Measurements from ENCODE around the gene FHOD3. TPM values are rescaled to one million over a fixed set of nuclear protein-coding genes. Genes with fewer than 3 reads are reported as not detected.

FHOD3 gene
- total RNA-seq, 1 donor, result not detected

DNA sequence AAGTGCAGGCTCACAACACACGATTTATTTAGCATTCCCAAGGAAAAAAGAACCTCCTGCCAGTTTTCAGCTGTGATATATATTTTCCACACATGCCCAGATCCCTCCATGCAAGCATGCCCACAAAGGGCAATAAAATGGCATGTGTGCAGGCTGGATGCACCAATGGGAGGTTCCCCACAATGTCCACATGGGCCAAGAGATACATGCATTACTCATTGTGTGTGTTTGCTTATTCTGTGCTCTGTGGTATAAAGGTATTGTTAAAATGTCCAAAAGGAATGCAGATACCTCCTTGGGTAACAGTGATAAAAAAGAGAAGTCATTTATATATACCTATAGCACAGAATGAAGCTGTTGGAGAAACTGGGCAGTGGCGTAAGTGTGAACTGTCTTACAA lies 207.4 kb downstream of the FHOD3 start:
- no peak for DNase-seq (ENCODE audit: low read depth in 2 of 3, low spot score in 2 of 3)

DNA sequence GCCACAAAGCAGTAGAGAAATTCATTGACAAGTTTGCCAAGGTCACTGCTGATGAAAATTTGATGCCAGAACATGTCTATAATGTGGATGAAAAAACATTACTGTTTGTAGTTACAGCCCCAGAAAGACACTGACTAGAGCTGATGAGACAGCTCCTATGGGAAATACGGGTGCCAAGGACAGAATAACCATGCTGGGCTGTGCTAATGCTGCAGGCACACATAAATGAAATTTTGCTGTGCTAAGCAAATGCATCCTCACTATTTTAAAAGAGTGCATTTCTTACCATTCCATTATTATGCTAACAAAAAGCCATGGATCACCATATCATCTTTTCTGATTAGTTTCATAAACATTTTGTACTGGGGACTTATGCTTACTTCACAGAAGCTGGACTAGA lies 208.2 kb downstream of the FHOD3 start:
- DNase-seq (ENCODE audit: low read depth in 2 of 3, low spot score in 2 of 3), result no peak

DNA sequence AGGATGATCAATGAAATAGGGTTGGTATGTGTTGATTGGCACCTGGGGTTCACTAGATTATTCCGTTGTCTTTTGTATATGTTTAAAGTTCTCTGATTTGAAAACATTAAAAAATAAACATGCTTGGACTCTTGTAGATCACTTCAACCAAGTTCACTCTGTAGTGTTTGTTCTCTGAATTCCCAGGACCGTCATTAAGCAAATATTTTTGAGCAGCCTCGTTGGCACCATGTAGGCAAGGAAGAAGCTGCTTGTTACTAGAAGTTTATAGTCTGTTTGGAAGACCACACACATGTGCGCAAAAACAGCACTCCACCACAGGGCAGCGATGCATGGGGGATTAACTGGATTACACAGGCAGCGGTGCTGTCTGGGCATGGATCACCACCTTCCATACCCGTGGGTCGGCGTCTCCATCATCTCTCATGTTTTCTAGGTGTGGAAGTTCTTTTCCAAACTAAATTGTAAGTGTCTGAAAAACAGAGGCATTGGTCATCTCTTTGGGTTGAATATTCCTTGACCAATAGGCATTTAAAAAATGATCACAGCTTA lies 212.2 kb downstream of the FHOD3 start:
- no peak for DNase-seq (ENCODE audit: low read depth in 2 of 3, low spot score in 2 of 3)

DNA sequence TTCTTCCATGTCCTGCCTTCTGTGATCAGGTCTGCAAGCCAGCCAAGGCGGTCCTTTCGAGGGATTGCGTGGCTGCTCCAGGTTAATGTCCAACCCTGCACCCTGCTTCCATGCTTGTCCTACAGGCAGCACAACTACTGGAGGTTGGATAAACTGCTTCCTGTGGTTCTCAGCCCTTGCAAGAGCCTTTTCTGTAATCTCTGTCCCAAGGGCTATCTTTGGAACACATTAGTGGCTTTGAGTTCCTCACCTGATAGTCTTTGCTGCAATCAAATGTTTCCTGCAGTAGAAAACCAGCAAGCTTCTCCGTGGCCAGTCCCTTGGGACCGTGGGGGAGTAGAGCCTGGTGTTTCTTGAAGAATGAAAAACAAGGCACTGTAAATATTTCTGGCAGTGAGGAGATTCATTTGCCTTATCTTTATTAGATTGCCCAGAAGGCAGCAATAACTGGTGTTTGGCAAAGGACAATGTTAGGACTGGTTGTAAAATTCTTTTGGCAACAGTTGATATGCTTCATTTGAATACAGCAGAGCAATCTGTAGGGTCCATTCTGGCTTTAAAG lies 214.4 kb downstream of the FHOD3 start:
- no peak for DNase-seq (ENCODE audit: low read depth in 2 of 3, low spot score in 2 of 3)

DNA sequence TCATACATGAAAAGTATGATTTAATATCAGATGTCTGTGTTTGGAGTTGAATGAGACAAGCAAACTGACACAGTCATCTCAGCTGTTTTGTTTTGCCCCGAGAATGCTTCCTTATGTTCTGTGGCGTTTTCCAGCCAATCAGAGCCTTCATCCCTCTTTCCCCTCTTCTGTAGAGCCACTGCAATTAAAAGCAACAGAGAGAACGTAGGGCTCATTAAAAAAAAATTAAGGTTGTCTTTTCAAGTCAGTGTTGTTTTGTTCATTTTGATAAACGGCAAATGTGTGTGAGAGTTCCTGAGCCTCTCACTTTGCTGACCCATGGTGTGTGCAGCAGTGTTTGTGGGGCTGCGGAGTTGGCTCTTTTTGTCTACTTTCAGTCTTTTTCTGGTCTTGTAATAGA lies 216.0 kb downstream of the FHOD3 start:
- DNase-seq (ENCODE audit: low read depth in 2 of 3, low spot score in 2 of 3), result no peak

DNA sequence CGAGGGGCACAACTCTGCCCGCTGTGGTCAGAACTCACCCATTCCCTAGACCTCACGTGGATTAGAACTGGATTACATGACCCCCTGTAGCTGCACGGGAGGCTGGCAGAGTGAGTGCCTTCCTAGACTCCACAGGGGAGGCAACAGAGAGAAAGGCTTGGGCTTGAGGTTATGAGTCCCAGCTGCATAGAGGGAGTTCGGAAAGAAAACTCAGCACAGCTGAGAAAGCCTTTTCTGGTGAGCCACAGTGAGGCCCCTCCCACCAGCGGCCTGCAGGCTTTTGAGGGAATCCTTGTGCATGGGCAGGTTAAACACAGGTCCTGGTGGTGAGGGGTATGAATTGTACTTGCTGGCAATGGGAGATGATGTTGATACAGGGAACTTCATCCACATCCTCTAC lies 217.3 kb downstream of the FHOD3 start:
- no peak for DNase-seq (ENCODE audit: low read depth in 2 of 3, low spot score in 2 of 3)

DNA sequence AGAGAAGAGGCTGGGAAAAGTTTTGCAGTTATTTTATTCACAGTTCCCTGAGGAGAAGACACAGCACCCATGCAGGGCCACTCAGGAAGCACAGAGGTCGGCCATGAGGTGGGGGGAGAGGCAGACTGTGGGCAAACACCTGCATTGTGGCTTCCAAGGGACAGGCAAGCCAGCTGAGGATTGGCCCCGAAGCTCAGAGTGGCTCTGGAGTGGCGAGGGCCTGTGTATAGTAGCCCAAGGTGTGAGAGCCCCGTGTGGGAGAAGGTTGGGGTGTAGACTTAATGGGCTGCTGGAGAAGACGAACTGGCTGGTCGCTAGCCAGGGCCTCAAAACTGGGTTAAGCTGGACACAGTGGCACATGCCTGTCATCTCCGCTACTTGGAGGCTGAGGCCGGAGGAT lies 218.7 kb downstream of the FHOD3 start:
- DNase-seq (ENCODE audit: low read depth in 2 of 3, low spot score in 2 of 3), result no peak

DNA sequence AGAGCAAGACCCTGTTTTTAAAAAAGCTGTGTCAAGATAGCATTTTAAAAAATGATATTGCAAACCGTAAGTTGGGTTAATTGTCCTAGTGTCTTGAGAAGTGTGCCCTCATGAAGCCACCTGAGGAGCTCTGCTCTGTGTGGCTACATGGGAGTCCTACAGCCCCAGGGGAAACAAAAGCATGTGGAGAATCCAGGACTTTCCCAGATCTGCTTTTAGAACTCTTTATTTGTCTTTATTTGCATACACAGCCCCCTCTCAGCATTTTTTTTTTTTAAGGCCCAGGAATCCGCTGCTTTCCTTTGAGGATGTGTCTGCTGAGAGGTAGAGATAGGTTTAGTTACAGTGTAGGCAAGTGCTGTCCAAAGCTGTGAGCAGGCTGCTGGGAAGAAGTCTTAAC lies 219.2 kb downstream of the FHOD3 start:
- no peak for DNase-seq (ENCODE audit: low read depth in 2 of 3, low spot score in 2 of 3)

DNA sequence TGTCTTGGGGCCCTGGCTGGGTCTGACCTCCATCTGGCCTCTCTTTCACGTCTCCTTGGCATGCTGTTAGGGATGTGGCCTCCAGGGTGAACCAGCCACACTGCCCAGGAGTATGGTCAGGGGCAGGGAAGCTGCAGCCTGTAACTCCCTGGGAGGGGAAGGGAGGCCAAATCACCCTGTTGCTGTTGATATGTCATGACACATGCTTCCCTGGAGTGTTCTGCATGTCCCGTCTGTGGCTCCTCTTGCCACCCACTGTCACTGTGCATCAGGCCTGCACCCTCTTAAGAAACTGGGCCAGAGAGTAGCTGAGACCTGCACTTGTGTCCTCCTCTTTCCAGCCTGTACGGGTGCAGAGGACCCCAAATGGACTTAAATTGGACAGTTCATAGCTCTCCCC lies 221.3 kb downstream of the FHOD3 start:
- no peak for DNase-seq (ENCODE audit: low read depth in 2 of 3, low spot score in 2 of 3)

DNA sequence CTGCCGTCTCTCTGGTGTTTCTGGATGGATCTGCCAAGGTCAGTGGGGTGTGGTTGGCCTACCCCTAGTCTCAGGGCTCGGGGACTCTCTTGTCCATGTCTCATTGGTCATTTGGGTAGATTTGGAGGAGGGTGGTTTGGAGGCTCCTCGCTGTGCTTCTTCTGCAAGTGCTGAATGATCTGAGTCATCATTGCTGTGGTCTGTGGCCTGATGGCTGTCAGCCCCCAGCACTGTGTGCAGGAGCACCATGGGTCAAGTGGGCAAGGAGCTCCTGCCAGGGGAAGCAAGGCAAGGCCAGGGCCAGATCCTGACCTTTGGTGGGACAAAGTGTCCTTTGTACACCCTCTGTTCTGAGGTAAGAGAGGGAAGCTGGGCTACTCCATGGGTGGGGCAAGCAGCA lies 221.8 kb downstream of the FHOD3 start:
- DNase-seq (ENCODE audit: low read depth in 2 of 3, low spot score in 2 of 3), result no peak

DNA sequence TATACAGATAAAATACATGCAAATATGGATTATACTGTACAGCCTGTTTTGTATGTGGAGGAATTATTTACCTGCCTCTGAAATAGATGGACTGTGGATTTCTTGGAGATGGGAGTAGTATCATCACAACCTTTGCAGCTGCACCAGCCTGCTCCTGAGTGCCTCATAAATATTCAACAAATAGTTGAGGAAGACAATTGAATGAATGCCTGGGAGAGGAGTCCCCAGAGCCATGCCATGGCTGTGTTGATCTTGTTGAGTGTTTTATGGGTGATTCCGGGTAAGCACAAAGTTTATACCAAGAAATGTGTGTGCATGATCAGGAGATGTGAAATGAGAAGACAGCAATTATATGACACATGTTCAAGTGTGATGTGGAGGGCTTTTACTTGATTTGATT lies 225.0 kb downstream of the FHOD3 start:
- no peak for DNase-seq (ENCODE audit: low read depth in 2 of 3, low spot score in 2 of 3)

DNA sequence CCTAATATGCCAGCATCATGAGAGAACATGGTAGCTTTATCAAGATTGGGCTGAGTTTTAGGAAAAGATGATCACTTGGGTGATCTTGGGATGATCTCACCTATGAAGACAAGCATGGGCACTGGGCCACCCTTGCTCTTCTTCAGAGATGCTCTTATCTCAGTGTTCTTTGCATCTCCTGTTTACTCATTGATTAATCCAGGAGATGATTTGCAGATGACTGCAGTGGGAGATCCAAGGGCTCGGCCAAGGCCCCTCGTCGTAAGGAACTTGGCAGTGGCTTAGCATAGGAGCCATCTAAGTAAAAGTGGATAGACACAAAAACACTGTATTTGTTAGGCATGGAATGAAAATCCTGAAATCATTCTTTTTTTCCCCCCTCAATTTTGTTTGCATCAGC lies 228.4 kb downstream of the FHOD3 start:
- no peak for DNase-seq (ENCODE audit: low read depth in 2 of 3, low spot score in 2 of 3)

DNA sequence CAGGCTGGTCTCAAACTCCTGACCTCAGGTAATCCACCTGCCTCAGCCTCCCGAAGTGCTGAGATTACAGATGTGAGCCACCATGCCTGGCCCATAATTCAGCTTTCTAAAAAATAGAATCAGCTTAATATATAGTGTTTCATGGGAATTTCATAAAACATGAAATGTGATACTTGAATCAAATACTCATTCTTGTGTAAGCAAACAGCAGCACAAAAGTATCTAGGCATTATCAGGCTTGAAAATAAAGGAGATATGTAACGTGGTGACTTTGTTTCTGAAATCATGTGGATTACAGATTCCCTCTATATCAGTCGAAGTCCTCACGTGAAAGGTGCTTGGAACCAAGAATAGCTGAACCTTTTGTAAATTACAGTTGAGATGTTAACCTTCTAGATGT lies 229.1 kb downstream of the FHOD3 start:
- no peak for DNase-seq (ENCODE audit: low read depth in 2 of 3, low spot score in 2 of 3)

DNA sequence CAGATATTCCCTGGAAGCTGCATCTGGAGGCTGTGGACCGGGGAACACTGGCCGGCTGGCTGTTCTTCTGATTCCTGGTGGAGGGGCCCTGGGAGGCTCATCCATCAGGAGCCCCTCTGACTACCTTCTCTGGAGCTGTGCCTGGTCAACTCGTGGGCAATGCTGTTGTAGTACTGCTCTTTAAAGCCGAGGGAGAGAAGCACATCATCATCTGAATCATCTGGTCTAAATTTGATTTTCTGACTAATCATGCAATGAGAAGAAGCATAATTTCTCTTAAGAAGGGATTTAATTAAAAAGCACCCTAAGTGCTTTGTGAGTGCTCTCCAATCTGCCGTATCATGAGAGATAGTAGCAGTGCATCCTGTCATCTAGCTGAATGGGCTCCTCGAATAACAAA lies 229.5 kb downstream of the FHOD3 start:
- DNase-seq (ENCODE audit: low read depth in 2 of 3, low spot score in 2 of 3), result no peak

DNA sequence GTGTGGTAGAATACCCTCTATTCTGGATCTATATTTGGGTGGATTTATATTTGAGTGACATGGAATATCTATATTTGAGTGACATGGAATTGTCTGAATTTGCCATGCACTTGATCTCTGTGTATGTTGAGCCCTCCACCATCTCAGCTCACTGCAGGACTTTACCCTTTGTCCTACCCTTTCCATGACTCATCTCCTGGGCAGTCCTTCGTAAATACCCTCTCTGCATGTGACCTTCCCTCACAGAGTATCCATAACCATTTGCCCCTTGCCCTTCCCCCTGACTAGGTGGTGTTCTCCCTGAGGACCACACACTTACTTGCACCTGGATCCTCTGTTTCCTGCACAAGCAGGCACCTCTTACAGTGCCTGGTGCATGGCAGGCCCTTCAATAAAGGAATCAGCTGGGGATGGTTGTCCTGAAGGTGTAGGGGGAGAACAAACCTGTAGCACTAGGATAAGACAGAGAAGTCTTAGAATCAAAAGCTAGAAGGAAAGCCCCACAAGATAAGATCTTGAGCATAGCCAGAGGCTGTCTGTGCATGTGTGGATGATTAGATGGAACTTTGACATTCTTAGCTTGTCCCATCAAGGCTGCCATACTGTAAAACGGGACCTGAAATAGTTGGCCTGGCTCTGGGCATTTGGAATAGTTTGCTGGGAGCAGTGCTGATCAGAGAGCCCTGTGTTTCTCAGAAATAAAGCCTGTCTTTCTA lies 230.4 kb downstream of the FHOD3 start:
- DNase-seq (ENCODE audit: low read depth in 2 of 3, low spot score in 2 of 3), result no peak

DNA sequence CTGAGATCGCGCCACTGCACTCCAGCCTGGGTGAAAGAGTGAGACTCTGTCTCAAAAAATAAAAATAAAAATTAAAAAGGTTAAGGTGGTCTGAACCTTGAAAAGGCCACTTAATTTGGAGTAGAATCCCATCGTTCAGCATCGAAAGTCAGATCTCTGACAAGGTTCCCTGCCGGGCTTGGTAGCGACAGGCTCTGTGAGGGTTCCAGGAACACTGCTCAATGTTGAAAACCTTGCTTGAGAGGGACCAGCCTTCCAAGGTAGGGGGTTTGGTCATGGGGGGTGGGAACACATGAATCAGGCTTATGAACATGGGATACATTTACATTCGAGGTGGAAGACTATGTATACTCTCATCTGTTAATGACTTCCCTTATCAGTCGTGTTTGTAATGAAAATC lies 232.2 kb downstream of the FHOD3 start:
- DNase-seq (ENCODE audit: low read depth in 2 of 3, low spot score in 2 of 3), result no peak

DNA sequence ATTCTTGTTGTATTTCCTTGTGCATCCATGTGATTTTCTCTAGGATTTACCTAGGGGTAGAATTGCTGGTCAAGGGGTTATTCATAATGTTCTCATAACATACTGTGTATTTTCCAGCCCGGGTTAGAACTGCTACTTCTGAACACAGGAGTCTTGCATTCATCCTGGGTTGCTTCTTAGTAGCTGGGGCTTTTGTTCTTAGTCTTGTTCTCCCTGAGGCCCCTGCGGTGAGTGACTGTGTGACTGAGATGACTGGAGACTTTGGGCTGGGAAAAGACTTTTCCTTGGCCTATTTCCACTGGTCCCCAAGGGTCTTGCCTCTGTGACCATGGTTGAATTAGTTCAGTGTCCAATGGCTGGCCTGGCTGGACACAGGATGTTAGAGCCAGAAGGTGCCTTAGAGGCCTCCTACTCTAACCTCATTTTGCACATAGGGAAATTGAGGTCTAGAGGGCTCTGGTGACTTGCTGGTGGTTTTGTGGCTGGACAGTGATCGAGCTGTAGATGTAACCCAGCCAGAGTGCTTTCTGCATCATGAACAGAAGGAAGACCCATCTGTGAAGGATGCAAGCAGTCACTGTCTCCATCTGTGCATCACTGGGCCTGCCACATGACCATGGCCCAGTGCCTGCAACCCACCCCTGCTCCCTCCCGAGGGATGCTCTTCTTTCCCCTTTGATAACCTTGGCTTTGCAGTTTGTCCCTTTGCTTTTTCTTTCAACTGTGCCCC lies 233.3 kb downstream of the FHOD3 start:
- DNase-seq (ENCODE audit: low read depth in 2 of 3, low spot score in 2 of 3), result no peak

DNA sequence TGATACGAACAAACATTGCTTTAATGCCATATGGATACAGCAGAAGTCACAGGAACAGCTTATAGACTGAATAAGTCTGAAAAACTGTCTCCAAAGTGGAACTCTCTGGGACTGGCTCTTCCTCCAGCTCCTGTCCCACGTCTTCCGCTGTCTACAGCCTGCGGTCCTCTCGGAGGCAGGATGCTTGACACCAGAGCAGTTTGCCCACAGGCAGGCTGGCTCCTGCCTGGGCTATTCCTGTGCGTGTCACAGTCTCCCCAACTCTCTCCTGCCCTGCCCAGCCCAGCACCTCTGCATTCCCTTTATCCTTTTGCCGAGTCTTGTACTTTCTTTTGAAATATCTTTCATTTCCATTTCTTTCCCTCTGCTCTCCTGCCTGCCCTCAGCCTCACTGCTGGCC lies 234.1 kb downstream of the FHOD3 start:
- no peak for DNase-seq (ENCODE audit: low read depth in 2 of 3, low spot score in 2 of 3)

DNA sequence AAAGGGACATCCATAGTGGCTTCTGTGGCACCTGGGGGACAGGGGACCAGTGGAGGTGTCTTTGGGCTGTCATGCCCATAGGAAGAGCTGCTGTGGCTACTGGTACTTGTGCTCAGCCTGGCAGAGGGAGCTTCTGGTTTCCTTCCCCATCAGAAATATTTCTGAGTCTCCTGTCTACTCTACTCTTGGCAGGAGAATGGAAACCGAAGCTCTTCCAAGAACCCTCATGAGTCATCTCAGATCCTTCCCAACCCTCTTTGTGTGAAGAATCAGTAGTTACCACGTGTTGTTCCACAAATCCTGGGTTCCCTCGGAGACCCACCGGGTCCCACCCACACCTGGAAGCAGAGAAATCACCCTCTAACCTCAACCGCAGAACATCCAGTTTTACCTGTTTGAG lies 234.9 kb downstream of the FHOD3 start:
- DNase-seq (ENCODE audit: low read depth in 2 of 3, low spot score in 2 of 3), result no peak

DNA sequence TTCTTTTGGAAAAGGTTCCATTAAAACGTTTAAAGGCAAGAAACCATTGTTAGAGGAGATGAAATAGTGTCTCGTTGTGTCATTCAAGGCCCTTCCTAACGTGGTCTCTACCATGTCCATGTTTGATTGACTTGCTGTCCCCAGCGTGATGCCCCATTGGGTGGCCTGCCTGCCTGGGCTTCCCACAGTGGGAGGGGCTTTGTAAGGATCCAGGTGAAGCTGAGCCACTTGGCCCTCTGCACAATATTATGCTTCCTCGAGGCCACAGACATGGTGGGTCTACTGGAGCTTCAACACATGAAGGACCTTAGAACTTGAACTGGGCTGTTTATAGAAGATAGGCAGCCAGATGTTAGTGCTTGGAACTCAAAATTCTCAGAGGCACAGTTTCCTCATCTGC lies 235.3 kb downstream of the FHOD3 start:
- DNase-seq (ENCODE audit: low read depth in 2 of 3, low spot score in 2 of 3), result no peak

DNA sequence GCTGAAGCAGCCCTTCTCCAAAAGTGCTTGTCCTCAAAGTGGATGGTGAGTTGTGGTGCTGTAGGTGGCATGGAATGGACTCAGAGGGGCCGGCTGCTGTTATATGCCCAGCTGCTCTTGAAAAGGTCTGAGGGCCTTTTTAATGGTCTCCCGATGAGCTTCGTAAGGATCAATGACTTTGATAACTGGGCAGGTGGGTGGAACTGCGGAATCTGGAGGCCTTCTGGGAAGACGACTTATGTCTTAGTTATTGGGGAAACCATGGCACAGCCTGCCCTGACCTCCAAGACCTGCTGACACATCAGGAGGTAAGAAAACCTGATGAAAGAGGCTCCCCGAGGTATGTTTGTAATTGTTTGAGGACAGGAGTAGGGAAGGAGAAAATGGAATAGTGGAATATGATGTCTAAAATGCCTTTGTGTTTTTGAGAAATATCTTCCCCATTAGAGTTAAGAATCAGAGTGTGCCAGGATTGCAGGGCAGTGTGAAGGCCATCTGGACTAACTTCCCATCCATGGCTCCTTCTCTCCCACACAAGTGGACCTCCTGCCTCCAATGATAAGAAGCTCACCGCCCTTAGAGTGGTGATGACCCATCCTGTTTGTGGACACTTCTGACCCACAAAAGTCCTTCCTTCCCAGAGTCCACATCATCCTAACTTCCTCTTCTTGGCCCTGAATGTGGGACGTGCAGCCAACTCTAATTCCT lies 236.1 kb downstream of the FHOD3 start:
- DNase-seq (ENCODE audit: low read depth in 2 of 3, low spot score in 2 of 3), result no peak

Data from hematopoietic multipotent progenitor cell (in vitro differentiated cells).